ENCODE measurements around the gene RSBN1L. TPM values are rescaled to one million over a fixed set of nuclear protein-coding genes. Genes with fewer than 3 reads are reported as not detected.

RSBN1L gene
- polyA plus RNA-seq, 1 donor from 2014 or later = 8.0 TPM

DNA sequence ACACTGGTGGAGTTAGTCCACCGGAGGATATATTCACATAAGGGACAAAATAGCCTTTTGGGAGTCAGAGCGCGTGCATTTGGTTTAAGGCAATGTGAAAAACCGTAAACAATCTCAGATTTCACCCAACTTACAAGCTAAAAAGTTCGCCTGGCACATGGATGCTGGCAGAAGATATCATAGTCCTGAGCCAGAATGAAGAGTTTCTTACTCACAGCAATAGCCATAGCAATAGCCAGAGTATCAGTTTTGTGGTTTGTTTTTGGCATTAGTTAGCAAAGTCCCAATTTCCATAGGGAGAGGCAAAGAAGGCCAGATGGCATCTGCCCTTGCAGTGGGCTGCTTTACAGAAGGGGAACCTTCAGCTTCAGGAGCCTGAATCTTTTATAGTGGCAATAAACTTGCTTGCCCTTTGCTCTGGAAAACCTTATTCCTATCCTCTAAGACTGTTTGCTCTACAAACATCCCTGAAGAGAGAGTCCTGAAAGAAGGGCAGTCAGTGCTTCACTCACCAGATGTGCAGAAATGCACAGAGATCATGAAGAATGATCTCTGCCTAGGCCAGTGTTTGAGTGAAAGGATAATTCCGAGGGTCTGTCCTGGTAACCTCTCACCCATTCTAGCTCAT lies 28.7 kb upstream of the RSBN1L start:
- Mint-ChIP-seq H3K36me3 (no peaks in the 10 kb centered on the region), H3K9me3 (no peaks in the 10 kb centered on the region), H3K27me3 (no peaks in the 10 kb centered on the region), H3K4me1 (no peaks in the 10 kb centered on the region), H3K27ac (no peak overlapping the region), H3K4me3 (no peak overlapping the region)

GRCh38 chr7:77674878-77675277 lies 21.4 kb upstream of the RSBN1L start:
- no peak overlapping the region for H3K4me3 Mint-ChIP-seq
- H3K4me1 Mint-ChIP-seq = no peaks in the 10 kb centered on the region
- no peak overlapping the region for H3K27ac Mint-ChIP-seq
- no peaks in the 10 kb centered on the region for H3K27me3 Mint-ChIP-seq
- peaks cover 4% of the 10 kb centered on the region for H3K36me3 Mint-ChIP-seq
- H3K9me3 Mint-ChIP-seq = no peaks in the 10 kb centered on the region

DNA sequence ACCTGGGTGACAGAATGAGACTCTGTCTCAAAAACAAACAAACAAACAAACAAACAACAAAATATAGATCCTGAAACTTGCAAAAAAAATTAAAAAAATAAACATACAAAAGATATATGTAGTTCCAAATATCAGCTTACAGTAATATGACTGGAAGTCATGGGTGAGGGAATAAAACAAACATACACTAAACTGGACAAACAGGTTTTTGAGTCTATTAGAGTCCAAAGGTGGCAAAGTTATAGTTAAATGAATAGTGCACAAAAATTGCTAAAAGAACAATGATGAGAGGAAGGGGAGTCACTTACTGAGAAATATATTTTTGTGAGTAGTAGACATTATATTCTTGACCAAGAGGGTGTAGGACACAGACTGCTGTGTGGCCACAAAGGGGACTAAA lies 16.7 kb upstream of the RSBN1L start:
- Mint-ChIP-seq H3K27ac (no peak overlapping the region), H3K27me3 (no peaks in the 10 kb centered on the region), H3K4me1 (no peaks in the 10 kb centered on the region), H3K4me3 (no peak overlapping the region), H3K36me3 (peaks cover 14% of the 10 kb centered on the region), H3K9me3 (no peaks in the 10 kb centered on the region)

GRCh38 chr7:77680266-77680665 lies 16.0 kb upstream of the RSBN1L start:
- Mint-ChIP-seq H3K9me3 (no peaks in the 10 kb centered on the region), H3K4me3 (no peak overlapping the region), H3K36me3 (peaks cover 13% of the 10 kb centered on the region), H3K27me3 (no peaks in the 10 kb centered on the region), H3K27ac (no peak overlapping the region), H3K4me1 (no peaks in the 10 kb centered on the region)

- Mint-ChIP-seq H3K4me3 (no peak overlapping the region), H3K27ac (no peak overlapping the region), H3K27me3 (no peaks in the 10 kb centered on the region), H3K36me3 (peaks cover 15% of the 10 kb centered on the region), H3K9me3 (no peaks in the 10 kb centered on the region), H3K4me1 (peaks cover 4 to 10% (median 7%) of the 10 kb centered on the region in 3 donors)
Measured at GRCh38 chr7:77684030-77684429, 12.2 kb upstream of the RSBN1L start.

GRCh38 chr7:77685233-77685632 lies 11.0 kb upstream of the RSBN1L start:
- Mint-ChIP-seq H3K27ac (peak overlapping the region in 1 of 3 donors; percentile 41), H3K4me1 (peaks cover 4 to 10% (median 7%) of the 10 kb centered on the region in 3 donors)

DNA sequence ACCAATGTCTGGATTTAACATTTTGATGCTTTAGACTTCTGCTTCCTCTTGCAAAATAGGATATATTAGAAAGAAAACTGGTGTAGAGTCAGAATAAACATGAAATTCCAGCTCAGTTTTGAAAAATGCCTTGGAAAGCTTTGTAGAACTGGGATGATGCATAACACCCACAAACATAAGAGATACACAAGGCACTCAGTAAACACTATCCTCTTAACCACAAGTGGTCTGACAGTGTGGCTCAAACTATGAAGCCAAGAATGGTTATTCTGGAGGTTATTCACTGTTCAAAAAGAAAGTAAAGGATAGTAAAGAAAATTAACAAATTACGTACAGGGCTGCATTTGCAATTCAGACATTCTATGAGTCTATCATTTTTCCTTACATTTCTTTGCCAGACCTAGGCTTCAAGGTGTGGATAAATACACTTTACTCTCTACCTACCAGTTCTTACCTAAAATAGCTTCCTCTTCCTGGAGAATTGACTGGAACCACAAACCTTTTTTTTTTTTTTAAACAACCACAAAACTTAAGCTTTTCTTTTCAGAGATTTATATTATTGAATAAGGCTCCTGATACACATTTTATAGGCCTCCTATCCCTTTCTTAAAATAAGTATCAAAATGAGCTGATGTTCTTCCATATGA lies 9.0 kb upstream of the RSBN1L start:
- Mint-ChIP-seq H3K27me3 (no peaks in the 10 kb centered on the region), H3K9me3 (no peaks in the 10 kb centered on the region), H3K4me1 (peaks cover 4 to 11% (median 10%) of the 10 kb centered on the region in 3 donors), H3K4me3 (no peak overlapping the region), H3K27ac (peak overlapping the region in 1 of 3 donors; percentile 25), H3K36me3 (peaks cover 9% of the 10 kb centered on the region)

More at GRCh38 chr7:77685233-77685632, 11.0 kb upstream of the RSBN1L start:
- Mint-ChIP-seq H3K9me3 (no peaks in the 10 kb centered on the region), H3K36me3 (peaks cover 13% of the 10 kb centered on the region), H3K27me3 (no peaks in the 10 kb centered on the region), H3K4me3 (no peak overlapping the region)

GRCh38 chr7:77687747-77688144 lies 8.5 kb upstream of the RSBN1L start:
- Mint-ChIP-seq H3K27ac (no peak overlapping the region), H3K4me1 (peaks cover 4 to 14% (median 12%) of the 10 kb centered on the region in 3 donors), H3K9me3 (no peaks in the 10 kb centered on the region), H3K36me3 (peaks cover 9% of the 10 kb centered on the region), H3K4me3 (no peak overlapping the region), H3K27me3 (no peaks in the 10 kb centered on the region)

DNA sequence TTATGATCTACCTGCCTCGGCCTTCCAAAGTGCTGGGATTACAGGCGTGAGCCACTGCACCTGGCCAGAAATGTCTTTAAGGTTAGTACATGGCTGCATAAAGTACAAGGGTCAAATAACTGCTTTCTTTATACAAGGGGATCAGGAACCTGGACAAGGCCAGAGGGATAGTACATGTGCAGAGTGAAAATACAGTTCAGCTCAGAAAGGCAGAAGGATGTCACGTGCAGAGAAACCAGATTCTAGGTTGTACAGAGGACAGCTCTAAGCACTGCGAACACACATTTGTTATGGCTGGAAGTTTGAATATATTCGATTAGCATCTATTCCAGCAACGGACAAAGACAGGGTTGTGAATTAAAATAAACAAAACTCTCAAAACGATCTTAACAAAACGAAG lies 6.0 kb upstream of the RSBN1L start:
- H3K9me3 Mint-ChIP-seq = no peaks in the 10 kb centered on the region
- no peaks in the 10 kb centered on the region for H3K27me3 Mint-ChIP-seq
- peaks cover 12 to 21% (median 19%) of the 10 kb centered on the region in 3 donors for H3K4me1 Mint-ChIP-seq
- peak overlapping the region in 1 of 4 donors; percentile 17 for H3K4me3 Mint-ChIP-seq
- H3K36me3 Mint-ChIP-seq = peaks cover 2% of the 10 kb centered on the region
- no peak overlapping the region for H3K27ac Mint-ChIP-seq

DNA sequence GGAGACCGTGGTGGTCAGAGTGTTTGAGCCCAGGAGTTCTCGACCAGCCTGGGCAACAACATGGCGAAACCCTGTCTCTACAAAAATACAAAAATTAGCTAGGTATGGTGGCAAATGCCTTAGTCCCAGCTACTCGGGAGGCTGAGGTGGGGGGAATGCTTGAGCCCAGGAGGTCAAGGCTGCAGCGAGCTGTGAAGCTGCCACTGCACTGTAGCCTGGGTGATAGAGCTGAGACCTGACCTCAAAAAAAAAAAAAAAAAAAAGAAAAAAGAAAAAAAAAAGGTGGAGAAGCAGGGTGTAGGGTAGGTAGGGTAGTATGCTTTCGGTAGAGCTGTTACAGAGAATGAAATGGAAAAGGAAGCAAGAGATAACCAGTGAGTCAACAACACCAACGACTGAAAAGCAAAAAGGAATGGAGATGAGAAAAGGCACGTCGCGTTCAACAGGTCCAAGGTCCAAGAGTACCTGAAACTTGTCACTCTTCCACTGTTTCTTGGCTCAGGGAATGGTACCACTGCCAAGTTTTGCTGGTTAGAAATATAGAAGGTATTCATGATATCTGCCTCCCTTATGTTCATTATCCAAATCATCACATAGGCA lies 4.3 kb upstream of the RSBN1L start:
- no peak overlapping the region for H3K27ac Mint-ChIP-seq
- H3K36me3 Mint-ChIP-seq = peaks cover 2% of the 10 kb centered on the region
- no peaks in the 10 kb centered on the region for H3K9me3 Mint-ChIP-seq
- peaks cover 8 to 19% (median 19%) of the 10 kb centered on the region in 3 donors for H3K4me1 Mint-ChIP-seq
- H3K4me3 Mint-ChIP-seq = peak overlapping the region in 2 of 4 donors; percentile 35 to 41
- H3K27me3 Mint-ChIP-seq = no peaks in the 10 kb centered on the region

- Mint-ChIP-seq H3K4me3 (peak overlapping the region in 3 of 4 donors; percentile 18 to 44 (median 41)), H3K27ac (peak overlapping the region in 1 of 3 donors; percentile 81), H3K4me1 (peaks cover 20 to 25% (median 23%) of the 10 kb centered on the region in 3 donors), H3K9me3 (no peaks in the 10 kb centered on the region), H3K36me3 (peaks cover 2% of the 10 kb centered on the region), H3K27me3 (no peaks in the 10 kb centered on the region)
Measured at GRCh38 chr7:77693830-77694583, 2.3 kb upstream of the RSBN1L start.

GRCh38 chr7:77696643-77697534 lies 630 bp downstream of the RSBN1L start:
- Mint-ChIP-seq H3K36me3 (peaks cover 4% of the 10 kb centered on the region), H3K4me1 (peaks cover 38 to 41% (median 38%) of the 10 kb centered on the region in 3 donors), H3K9me3 (no peaks in the 10 kb centered on the region), H3K27ac (peak overlapping the region; percentile 82 to 97 (median 96)), H3K27me3 (no peaks in the 10 kb centered on the region), H3K4me3 (peak overlapping the region; percentile 90 to 99 (median 97))

GRCh38 chr7:77697535-77697831 lies 1.2 kb downstream of the RSBN1L start:
- H3K4me1 Mint-ChIP-seq = peaks cover 40 to 43% (median 40%) of the 10 kb centered on the region in 3 donors
- no peaks in the 10 kb centered on the region for H3K27me3 Mint-ChIP-seq

DNA sequence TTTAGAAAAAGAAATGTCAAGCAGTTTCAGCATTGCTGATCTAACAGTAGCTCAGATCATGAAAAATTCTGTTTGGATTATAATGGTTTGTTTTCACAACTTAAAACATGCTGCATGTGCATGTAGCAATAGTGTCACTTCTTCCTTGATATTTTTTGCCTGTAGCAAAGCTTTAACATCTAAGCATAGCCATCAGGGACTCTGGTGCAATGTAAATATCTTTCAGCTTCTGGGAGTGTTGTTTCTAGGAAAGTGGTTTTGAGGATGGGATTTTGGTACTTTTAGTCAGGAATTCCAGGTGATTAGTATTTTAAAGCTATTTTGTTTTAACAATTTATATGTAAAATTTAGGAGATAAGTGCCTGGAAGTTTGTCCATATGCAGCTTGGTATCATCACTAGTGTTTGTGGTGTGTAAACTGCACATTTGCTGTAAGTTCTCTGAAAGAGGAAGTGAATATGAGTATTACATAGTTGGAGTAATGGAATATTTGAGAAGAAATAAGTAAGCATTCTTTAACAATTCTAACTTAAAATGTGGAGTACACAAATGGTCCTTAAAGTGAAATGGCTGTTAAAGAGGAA lies 1.9 kb downstream of the RSBN1L start:
- Mint-ChIP-seq H3K4me3 (peak overlapping the region; percentile 90 to 98 (median 97)), H3K27me3 (no peaks in the 10 kb centered on the region), H3K9me3 (no peaks in the 10 kb centered on the region), H3K4me1 (peaks cover 44 to 48% (median 45%) of the 10 kb centered on the region in 3 donors), H3K27ac (peak overlapping the region; percentile 82 to 95 (median 86)), H3K36me3 (peaks cover 4% of the 10 kb centered on the region)

More at GRCh38 chr7:77697535-77697831, 1.2 kb downstream of the RSBN1L start:
- peak overlapping the region; percentile 82 to 97 (median 95) for H3K27ac Mint-ChIP-seq
- H3K4me3 Mint-ChIP-seq = peak overlapping the region; percentile 90 to 98 (median 97)
- H3K9me3 Mint-ChIP-seq = no peaks in the 10 kb centered on the region
- peaks cover 4% of the 10 kb centered on the region for H3K36me3 Mint-ChIP-seq

Measured in IgD-negative memory B cell (primary cell).